Measurements from ENCODE around the gene MYO9B. TPM values are rescaled to one million over a fixed set of nuclear protein-coding genes. Genes with fewer than 3 reads are reported as not detected.

Gene MYO9B
- total and polyA plus RNA-seq, 2 of the 13 experiments (the other 11 are each of a cell fraction or from before 2014, with no cell fraction given) = 18.0 to 18.3 TPM

DNA sequence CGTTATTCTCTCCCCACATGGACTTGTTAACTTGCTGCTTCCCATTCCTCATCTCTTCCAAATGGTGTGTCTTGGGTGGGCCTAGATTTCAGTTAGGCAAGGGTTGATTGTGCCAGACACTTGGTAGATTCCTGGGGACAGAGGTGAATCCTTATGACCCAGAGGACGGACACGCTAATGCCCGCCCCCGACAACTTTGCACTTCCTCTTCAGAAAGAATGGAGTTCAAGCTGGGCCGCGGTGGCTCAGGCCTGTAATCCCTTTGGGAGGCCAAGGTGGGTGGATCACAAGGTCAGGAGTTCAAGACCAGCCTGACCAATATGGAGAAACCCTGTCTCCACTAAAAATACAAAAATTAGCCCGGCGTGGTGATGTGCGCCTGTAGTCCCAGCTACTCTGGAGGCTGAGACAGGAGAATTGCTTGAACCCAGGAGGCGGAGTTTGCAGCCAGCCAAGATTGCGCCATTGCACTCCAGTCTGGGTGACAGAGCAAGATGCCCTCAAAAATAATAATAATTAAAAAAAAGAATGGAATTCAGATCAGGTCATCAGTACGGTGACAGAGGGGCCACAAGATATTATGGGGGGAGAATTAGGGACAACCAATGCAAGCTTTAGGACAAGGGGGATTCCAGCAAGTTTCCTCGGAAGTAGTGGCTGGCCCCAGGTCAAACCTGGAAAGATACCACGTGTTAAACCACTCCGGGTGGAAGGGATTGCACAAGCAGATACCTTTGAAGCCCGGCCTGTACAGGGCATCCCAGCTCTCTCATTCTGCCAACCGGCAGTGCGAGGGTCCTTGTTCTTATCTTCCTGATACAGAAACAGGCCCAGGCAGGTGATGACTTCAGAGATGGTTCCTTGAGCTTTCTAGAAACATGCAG, 2.7 kb downstream of the MYO9B start:
- 78% methylated on average over 19 of the region's 19 CpGs for WGBS (ENCODE audit: low lambda C conversion rate)
- no peaks in the 10 kb centered on the region for H3K36me3 ChIP-seq (replicated peaks in 1 of 2; ENCODE audit: control insufficient read depth in 1 of 2, insufficient read depth in 2 of 2, low read length in 2 of 2)
- BruUV-seq (replicated peaks) = TSS peak; percentile 37
- no peak overlapping the region for H3K9ac ChIP-seq (ENCODE audit: insufficient read depth, low read depth, low read length)
- DNase-seq (ENCODE audit: low spot score) (no peak), ATAC-seq (no peak), FAIRE-seq (no peak)
- H3K79me2 ChIP-seq (ENCODE audit: insufficient read depth, low read length) = peaks cover 66% of the 10 kb centered on the region
- H3K9me3 ChIP-seq (ENCODE audit: low read length) = no peaks in the 10 kb centered on the region
- H3K4me2 ChIP-seq (ENCODE audit: low read depth, low read length) = peak overlapping the region; percentile 94
- intact Hi-C loops (cut with micrococcal nuclease; ENCODE audit: unreplicated experiment) = loop anchor here (5.0 kb wide), 1 partner anchor 59 kb away; no protein-coding TSS in a partner anchor
- TF ChIP-seq GFI1 (CRISPR knock-in tag; IDR thresholded peaks at IDR 0.05; ENCODE audit: borderline replicate concordance) (no peak), CEBPB (IDR thresholded peaks at IDR 0.05; ENCODE audit: borderline replicate concordance, low read depth, low read length) (peak; percentile 76; the same call in 1 of the 2 replicates), HNRNPLL (IDR thresholded peaks at IDR 0.05; ENCODE audit: low read depth, low read length, poor library complexity, severe bottlenecking) (no peak), CEBPG (CRISPR knock-in tag; IDR thresholded peaks at IDR 0.05) (peak; percentile 39), NR2F2 (IDR thresholded peaks at IDR 0.05; ENCODE audit: borderline replicate concordance, low read depth) (no peak), TEAD3 (CRISPR knock-in tag; optimal IDR thresholded peaks at IDR 0.05; ENCODE audit: borderline replicate concordance) (peak; percentile 18), TBX2 (CRISPR knock-in tag; IDR thresholded peaks at IDR 0.05; ENCODE audit: borderline replicate concordance) (0 out of 2 replicates have a peak, but pooled peaks have one; percentile 19), SAP130 (CRISPR knock-in tag; IDR thresholded peaks at IDR 0.05; ENCODE audit: low read depth) (peak; percentile 18; the same call in 1 of the 2 replicates), SIX1 (CRISPR knock-in tag; IDR thresholded peaks at IDR 0.05; ENCODE audit: borderline replicate concordance) (no peak), BCL6 (CRISPR knock-in tag; IDR thresholded peaks at IDR 0.05) (peak; percentile 74)
- TF ChIP-seq, protein P1, sequence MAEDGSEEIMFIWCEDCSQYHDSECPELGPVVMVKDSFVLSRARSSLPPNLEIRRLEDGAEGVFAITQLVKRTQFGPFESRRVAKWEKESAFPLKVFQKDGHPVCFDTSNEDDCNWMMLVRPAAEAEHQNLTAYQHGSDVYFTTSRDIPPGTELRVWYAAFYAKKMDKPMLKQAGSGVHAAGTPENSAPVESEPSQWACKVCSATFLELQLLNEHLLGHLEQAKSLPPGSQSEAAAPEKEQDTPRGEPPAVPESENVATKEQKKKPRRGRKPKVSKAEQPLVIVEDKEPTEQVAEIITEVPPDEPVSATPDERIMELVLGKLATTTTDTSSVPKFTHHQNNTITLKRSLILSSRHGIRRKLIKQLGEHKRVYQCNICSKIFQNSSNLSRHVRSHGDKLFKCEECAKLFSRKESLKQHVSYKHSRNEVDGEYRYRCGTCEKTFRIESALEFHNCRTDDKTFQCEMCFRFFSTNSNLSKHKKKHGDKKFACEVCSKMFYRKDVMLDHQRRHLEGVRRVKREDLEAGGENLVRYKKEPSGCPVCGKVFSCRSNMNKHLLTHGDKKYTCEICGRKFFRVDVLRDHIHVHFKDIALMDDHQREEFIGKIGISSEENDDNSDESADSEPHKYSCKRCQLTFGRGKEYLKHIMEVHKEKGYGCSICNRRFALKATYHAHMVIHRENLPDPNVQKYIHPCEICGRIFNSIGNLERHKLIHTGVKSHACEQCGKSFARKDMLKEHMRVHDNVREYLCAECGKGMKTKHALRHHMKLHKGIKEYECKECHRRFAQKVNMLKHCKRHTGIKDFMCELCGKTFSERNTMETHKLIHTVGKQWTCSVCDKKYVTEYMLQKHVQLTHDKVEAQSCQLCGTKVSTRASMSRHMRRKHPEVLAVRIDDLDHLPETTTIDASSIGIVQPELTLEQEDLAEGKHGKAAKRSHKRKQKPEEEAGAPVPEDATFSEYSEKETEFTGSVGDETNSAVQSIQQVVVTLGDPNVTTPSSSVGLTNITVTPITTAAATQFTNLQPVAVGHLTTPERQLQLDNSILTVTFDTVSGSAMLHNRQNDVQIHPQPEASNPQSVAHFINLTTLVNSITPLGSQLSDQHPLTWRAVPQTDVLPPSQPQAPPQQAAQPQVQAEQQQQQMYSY (CRISPR knock-in tag; IDR thresholded peaks at IDR 0.05) = peak; percentile 71; the same call in 1 of the 2 replicates
- TF ChIP-seq, protein P2, sequence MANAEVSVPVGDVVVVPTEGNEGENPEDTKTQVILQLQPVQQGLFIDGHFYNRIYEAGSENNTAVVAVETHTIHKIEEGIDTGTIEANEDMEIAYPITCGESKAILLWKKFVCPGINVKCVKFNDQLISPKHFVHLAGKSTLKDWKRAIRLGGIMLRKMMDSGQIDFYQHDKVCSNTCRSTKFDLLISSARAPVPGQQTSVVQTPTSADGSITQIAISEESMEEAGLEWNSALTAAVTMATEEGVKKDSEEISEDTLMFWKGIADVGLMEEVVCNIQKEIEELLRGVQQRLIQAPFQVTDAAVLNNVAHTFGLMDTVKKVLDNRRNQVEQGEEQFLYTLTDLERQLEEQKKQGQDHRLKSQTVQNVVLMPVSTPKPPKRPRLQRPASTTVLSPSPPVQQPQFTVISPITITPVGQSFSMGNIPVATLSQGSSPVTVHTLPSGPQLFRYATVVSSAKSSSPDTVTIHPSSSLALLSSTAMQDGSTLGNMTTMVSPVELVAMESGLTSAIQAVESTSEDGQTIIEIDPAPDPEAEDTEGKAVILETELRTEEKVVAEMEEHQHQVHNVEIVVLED (CRISPR knock-in tag; IDR thresholded peaks at IDR 0.05; ENCODE audit: borderline replicate concordance) = no peak
- TF ChIP-seq, protein P3, sequence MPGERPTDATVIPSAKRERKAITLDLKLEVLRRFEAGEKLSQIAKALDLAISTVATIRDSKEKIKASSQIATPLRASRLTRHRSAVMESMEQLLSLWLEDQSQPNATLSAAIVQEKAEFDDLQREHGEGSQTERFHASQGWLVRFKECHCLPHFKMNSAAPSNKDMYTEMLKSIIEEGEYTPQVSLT (CRISPR knock-in tag; IDR thresholded peaks at IDR 0.05; ENCODE audit: borderline replicate concordance, low read depth) = no peak
- TF ChIP-seq, protein P4, sequence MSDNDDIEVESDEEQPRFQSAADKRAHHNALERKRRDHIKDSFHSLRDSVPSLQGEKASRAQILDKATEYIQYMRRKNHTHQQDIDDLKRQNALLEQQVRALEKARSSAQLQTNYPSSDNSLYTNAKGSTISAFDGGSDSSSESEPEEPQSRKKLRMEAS (IDR thresholded peaks at IDR 0.05) = peak; percentile 55
- TF ChIP-seq, protein P5, sequence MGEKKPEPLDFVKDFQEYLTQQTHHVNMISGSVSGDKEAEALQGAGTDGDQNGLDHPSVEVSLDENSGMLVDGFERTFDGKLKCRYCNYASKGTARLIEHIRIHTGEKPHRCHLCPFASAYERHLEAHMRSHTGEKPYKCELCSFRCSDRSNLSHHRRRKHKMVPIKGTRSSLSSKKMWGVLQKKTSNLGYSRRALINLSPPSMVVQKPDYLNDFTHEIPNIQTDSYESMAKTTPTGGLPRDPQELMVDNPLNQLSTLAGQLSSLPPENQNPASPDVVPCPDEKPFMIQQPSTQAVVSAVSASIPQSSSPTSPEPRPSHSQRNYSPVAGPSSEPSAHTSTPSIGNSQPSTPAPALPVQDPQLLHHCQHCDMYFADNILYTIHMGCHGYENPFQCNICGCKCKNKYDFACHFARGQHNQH (CRISPR knock-in tag; IDR thresholded peaks at IDR 0.05) = no peak
- in situ Hi-C loops (cut with HindIII; ENCODE audit: extremely low pct_ligation_motif_present, low pct_unique_long_range_greater_than_20kb) = no loop called here
- H2AFZ ChIP-seq (ENCODE audit: low read length) = no peak overlapping the region
- H3K4me1 ChIP-seq (ENCODE audit: insufficient read depth, low read length) = peaks cover 54% of the 10 kb centered on the region
- H4K20me1 ChIP-seq (ENCODE audit: insufficient read depth, low read length) = no peaks in the 10 kb centered on the region
- CTCF ChIA-PET (ENCODE audit: low intra/inter-chr PET ratio, low total read pairs) = no interaction called here
- POLR2A ChIA-PET = interaction anchor here (0.7 kb wide), 1 partner anchor 137 kb away, joined by 3 read pairs; the partner anchor contains the start of gene USE1
- no peak overlapping the region; a peak in 1 of 6 replicates for H3K4me3 ChIP-seq (replicated peaks in 1 of 3; ENCODE audit: insufficient read depth in 1 of 3, low read depth in 2 of 3, low read length in 3 of 3)
- H3K27ac ChIP-seq (ENCODE audit: extremely low read length, insufficient read depth, low read length) = no peak overlapping the region
- H3K27me3 ChIP-seq (ENCODE audit: control insufficient read depth in 1 of 2, insufficient read depth in 2 of 2, low read length in 2 of 2) = no peaks in the 10 kb centered on the region; a peak in 1 of 5 replicates
